BE2C (cell line): ENCODE results near the gene C20orf141.

ENCODE experiments used
- DNase-seq: peaks from one replicate; pipeline ENCODE4 v3.0.0-alpha.2; 2020
- H3K27me3 ChIP-seq: fragments of 250-450 bp; sonication (Bioruptor Pico); 2 replicates; pipeline ENCODE4 v1.5.1; 2020; ENCODE audit warnings: mild to moderate bottlenecking
- H3K36me3 ChIP-seq: fragments of 250-450 bp; sonication (Bioruptor Pico); 2 replicates; pipeline ENCODE4 v1.5.1; 2020; ENCODE audit warnings: mild to moderate bottlenecking
- H3K4me1 ChIP-seq: fragments of 250-450 bp; sonication (Bioruptor Pico); 2 replicates; pipeline ENCODE4 v1.5.1; 2020
- H3K4me3 ChIP-seq: 2 replicates; pipeline ENCODE4 v1.5.1; 2011; ENCODE audit warnings: low read depth, low read length
- H3K9me3 ChIP-seq: fragments of 250-450 bp; sonication (Bioruptor Pico); 2 replicates; pipeline ENCODE4 v1.5.1; 2020
- TF ChIP-seq, protein P1 (sequence below): IDR thresholded peaks from 2 replicates; pipeline ENCODE4 v1.5.1; 2012; ENCODE audit warnings: mild to moderate bottlenecking, low read depth, low read length

The C20orf141 gene

DNA sequence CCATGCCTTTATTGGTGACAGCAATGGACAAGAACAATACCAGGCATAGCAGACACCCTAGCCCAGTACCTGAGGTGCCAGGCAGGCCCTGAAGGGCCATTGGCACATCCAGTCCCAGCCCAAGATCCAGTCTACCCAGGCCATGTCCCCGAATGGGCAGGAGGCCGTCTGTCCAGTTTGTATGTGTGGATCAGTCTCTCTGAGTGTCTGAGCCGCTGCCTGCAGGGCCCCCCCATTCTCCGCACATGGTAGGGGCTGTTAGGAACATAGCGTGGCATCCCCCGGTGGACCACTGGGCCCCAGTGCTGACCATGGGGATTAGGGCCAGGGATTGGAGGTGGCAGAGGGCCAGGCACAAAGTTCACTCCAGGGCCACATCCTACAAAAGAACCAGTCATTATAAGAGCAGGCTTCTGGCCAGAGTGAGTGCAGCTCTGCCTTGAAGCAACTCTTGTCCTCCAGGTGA is 20.6 kb downstream of the C20orf141 start:
- H3K36me3 ChIP-seq: 0 out of 2 replicates have a peak, but pooled peaks cover 4% of the 10 kb centered on the region
- TF ChIP-seq, protein P1, sequence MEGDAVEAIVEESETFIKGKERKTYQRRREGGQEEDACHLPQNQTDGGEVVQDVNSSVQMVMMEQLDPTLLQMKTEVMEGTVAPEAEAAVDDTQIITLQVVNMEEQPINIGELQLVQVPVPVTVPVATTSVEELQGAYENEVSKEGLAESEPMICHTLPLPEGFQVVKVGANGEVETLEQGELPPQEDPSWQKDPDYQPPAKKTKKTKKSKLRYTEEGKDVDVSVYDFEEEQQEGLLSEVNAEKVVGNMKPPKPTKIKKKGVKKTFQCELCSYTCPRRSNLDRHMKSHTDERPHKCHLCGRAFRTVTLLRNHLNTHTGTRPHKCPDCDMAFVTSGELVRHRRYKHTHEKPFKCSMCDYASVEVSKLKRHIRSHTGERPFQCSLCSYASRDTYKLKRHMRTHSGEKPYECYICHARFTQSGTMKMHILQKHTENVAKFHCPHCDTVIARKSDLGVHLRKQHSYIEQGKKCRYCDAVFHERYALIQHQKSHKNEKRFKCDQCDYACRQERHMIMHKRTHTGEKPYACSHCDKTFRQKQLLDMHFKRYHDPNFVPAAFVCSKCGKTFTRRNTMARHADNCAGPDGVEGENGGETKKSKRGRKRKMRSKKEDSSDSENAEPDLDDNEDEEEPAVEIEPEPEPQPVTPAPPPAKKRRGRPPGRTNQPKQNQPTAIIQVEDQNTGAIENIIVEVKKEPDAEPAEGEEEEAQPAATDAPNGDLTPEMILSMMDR: no peak
- DNase-seq: no peak

DNA sequence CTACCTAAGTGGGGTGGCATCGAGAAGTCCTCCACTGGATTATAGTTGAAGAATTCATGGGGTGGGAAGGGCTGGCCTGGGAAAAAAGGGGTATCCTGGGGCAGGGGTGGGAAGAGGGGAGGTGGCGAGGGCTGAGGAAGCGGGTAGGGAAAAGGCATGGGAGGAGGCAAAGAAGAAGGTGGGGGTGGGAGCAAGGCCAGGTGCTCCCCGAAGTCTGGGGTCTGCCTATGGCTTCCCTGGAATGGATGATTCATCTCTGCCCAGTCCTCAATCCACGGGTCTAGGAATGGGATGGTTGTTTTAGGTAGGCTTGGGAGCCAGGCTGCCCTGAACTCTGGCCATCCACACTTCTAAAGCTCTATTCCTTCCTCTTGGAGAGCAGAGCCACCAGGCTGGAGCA is 21.2 kb downstream of the C20orf141 start:
- TF ChIP-seq, protein P1: no peak
- no peak for DNase-seq
- no peaks in the 10 kb centered on the region for H3K4me1 ChIP-seq

More for the DNA sequence above, 20.6 kb downstream of the C20orf141 start:
- Histone ChIP-seq H3K4me3 (no peak overlapping the region), H3K4me1 (no peaks in the 10 kb centered on the region), H3K9me3 (no peaks in the 10 kb centered on the region; the same call in 1 of the 2 replicates), H3K27me3 (no peaks in the 10 kb centered on the region)

GRCh38 chr20:2837221-2837960 is 22.6 kb downstream of the C20orf141 start:
- Histone ChIP-seq H3K36me3 (0 out of 2 replicates have a peak, but pooled peaks cover 4% of the 10 kb centered on the region), H3K4me1 (no peaks in the 10 kb centered on the region), H3K9me3 (no peaks in the 10 kb centered on the region; the same call in 1 of the 2 replicates), H3K4me3 (no peak overlapping the region), H3K27me3 (no peaks in the 10 kb centered on the region)
- no peak for DNase-seq
- TF ChIP-seq, protein P1: no peak

More for the DNA sequence above, 21.2 kb downstream of the C20orf141 start:
- Histone ChIP-seq H3K9me3 (no peaks in the 10 kb centered on the region; the same call in 1 of the 2 replicates), H3K4me3 (no peak overlapping the region), H3K27me3 (no peaks in the 10 kb centered on the region), H3K36me3 (0 out of 2 replicates have a peak, but pooled peaks cover 4% of the 10 kb centered on the region)

- DNase-seq: no peak
- H3K4me1 ChIP-seq: no peaks in the 10 kb centered on the region
- TF ChIP-seq, protein P1: no peak
- no peaks in the 10 kb centered on the region; the same call in 1 of the 2 replicates for H3K9me3 ChIP-seq
- 0 out of 2 replicates have a peak, but pooled peaks cover 4% of the 10 kb centered on the region for H3K36me3 ChIP-seq
- H3K4me3 ChIP-seq: no peak overlapping the region
- no peaks in the 10 kb centered on the region for H3K27me3 ChIP-seq
Measured at GRCh38 chr20:2838170-2838797, 23.5 kb downstream of the C20orf141 start.

DNA sequence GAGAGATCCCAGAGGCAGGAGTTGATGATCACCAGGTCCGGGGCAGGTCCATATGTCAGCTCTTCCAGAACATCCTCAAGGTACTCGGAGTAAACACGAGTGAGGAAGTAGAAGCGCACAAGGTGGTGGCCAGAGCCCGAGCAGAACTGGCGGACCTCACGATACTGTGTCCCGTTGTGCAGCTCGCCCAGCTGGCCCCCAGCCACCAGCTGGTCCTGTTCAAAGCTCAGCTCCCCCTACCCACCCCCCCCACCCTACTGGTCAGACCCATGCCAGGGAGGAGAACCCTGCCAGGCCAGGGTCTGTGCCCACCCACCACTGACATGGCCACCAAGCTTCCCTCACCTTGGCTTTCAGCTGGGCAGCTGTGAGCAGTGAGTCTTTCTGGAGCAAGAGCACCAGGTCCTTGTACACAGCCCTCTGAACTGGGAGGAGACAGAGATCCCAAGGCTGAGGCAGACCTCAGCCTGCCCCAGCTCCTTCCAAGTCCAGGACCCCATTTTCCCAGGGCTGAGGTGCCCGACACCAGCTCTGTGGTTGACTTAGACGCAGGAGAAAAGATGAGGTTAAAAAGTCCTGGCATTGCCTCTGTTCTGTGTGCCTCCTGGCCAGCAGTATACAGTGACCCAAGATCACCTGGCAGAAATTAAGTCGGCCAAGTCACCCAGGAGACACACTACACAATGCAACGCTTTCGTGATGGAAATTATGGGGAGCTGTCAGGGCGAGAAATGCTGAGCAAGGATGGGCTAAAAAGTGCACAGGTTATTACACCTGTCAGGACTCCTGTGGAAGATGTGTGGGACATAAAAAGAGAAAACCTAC is 24.3 kb downstream of the C20orf141 start:
- no peak for DNase-seq
- TF ChIP-seq, protein P1: no peak
- Histone ChIP-seq H3K36me3 (0 out of 2 replicates have a peak, but pooled peaks cover 4% of the 10 kb centered on the region), H3K9me3 (no peaks in the 10 kb centered on the region; the same call in 1 of the 2 replicates), H3K4me3 (no peak overlapping the region), H3K27me3 (no peaks in the 10 kb centered on the region), H3K4me1 (no peaks in the 10 kb centered on the region)
